Gastroesophageal sphincter (tissue), 4 donors: ENCODE measurements around the gene TEKT2. TPM values are rescaled to one million over a fixed set of nuclear protein-coding genes. Genes with fewer than 3 reads are reported as not detected.

Experiments
- ATAC-seq: fragments of 150-250 bp; one replicate; pipeline ENCODE4 v1.9.1; 2016; ENCODE audit warnings: mild to moderate bottlenecking, moderate library complexity
- H3K27ac ChIP-seq, 4 donors: fragments of 200-600 bp; sonication (generic) in 3 of 4; 1 replicate in 3 of 4; 2 replicates in 1 of 4; pipeline ENCODE4 v1.5.1; 2016 to 2019
- H3K27me3 ChIP-seq: fragments of 200-600 bp; sonication (generic); one replicate; pipeline ENCODE4 v1.5.1; 2019
- H3K36me3 ChIP-seq, 2 donors: fragments of 200-600 bp; sonication (generic); one replicate each; pipeline ENCODE4 v1.5.1; 2019; ENCODE audit warnings: control low read depth in 1 of 2
- H3K4me1 ChIP-seq, 3 donors: fragments of 200-600 bp; sonication (generic); 1 replicate in 2 of 3; 2 replicates in 1 of 3; pipeline ENCODE4 v1.5.1; 2016 to 2019; ENCODE audit warnings: control low read depth in 2 of 3
- H3K4me3 ChIP-seq, 2 donors: fragments of 200-600 bp; sonication (generic); one replicate each; pipeline ENCODE4 v1.5.1; 2019; ENCODE audit warnings: mild to moderate bottlenecking in 1 of 2, moderate library complexity in 1 of 2
- H3K9me3 ChIP-seq, 3 donors: fragments of 200-600 bp; sonication (generic); one replicate each; pipeline ENCODE4 v1.5.1; 2017 to 2019; ENCODE audit warnings: control low read depth in 2 of 3
- CTCF ChIP-seq, 4 experiments: fragments of 200-600 bp in 2 of 4; fragments of 450-650 bp in 2 of 4; sonication (generic) in 1 of 4; IDR thresholded peaks; one replicate each; pipeline ENCODE4 v1.5.1; 2017 to 2019; ENCODE audit warnings: antibody characterized with exemption in 4 of 4, mild to moderate bottlenecking in 2 of 4, moderate library complexity in 2 of 4
- EP300 ChIP-seq: sonication (generic); formaldehyde crosslinking; IDR thresholded peaks from one replicate; pipeline ENCODE4 v1.6.1; 2017; ENCODE audit warnings: antibody characterized with exemption, mild to moderate bottlenecking
- POLR2A ChIP-seq, 2 donors: fragments of 450-650 bp; IDR thresholded peaks; one replicate each; pipeline ENCODE4 v1.6.1; 2017; ENCODE audit warnings: antibody characterized with exemption in 2 of 2, mild to moderate bottlenecking in 2 of 2, moderate library complexity in 1 of 2
- POLR2AphosphoS5 ChIP-seq: sonication (generic); formaldehyde crosslinking; IDR thresholded peaks from one replicate; pipeline ENCODE4 v1.6.1; 2017; ENCODE audit warnings: antibody characterized with exemption
- WGBS, 2 donors: methylation state at CpG; one replicate each; pipeline ENCODE4 v1.1.5; 2018; ENCODE audit warnings: low coverage in 1 of 2; 5-methylcytosine and 5-hydroxymethylcytosine counted together
- total RNA-seq, 4 donors: library from RNA; depleted of rRNA; stranded (reverse); fragments of >200 nt; gene quantifications; one replicate each; pipeline ENCODE4 v1.1.0, GENCODE V29; 2016

The TEKT2 gene
- total RNA-seq, 4 donors from 2014 or later: 0.73 TPM; not detected in 3

- ATAC-seq: no peak
- no peak overlapping the region for H3K4me3 ChIP-seq
- H3K9me3 ChIP-seq: no peaks in the 10 kb centered on the region
- TF ChIP-seq EP300 (no peak), POLR2A (IDR thresholded peaks at IDR 0.05) (no peak), POLR2AphosphoS5 (no peak), CTCF (IDR thresholded peaks at IDR 0.05) (no peak)
- WGBS, 2 donors: 67% methylated on average over 3 to 4 of the region's 16 CpGs
- peaks cover 0 to 58% of the 10 kb centered on the region in 2 donors for H3K36me3 ChIP-seq
- H3K4me1 ChIP-seq: peaks cover 0 to 48% (median 5%) of the 10 kb centered on the region in 3 donors
- peak overlapping the region in 2 of 4 donors; percentile 3 to 12 for H3K27ac ChIP-seq
- no peaks in the 10 kb centered on the region for H3K27me3 ChIP-seq
Observed at GRCh38 chr1:36096500-36097432, 12.9 kb downstream of the TEKT2 start.

GRCh38 chr1:36097693-36098585 lies 14.0 kb downstream of the TEKT2 start:
- no peaks in the 10 kb centered on the region for H3K9me3 ChIP-seq
- peak overlapping the region in 2 of 4 donors; percentile 7 to 19 for H3K27ac ChIP-seq
- H3K27me3 ChIP-seq: no peaks in the 10 kb centered on the region
- no peak overlapping the region for H3K4me3 ChIP-seq
- no peak for TF ChIP-seq POLR2AphosphoS5
- TF ChIP-seq POLR2A (IDR thresholded peaks at IDR 0.05): no peak
- TF ChIP-seq EP300: no peak
- TF ChIP-seq CTCF (IDR thresholded peaks at IDR 0.05): no peak
- WGBS, 2 donors: 80 to 97% methylated on average over 1 to 6 of the region's 33 CpGs
- peaks cover 0 to 36% (median 5%) of the 10 kb centered on the region in 3 donors for H3K4me1 ChIP-seq
- peaks cover 0 to 46% of the 10 kb centered on the region in 2 donors for H3K36me3 ChIP-seq
- no peak for ATAC-seq

- peak overlapping the region in 2 of 4 donors; percentile 19 to 30 for H3K27ac ChIP-seq
- no peaks in the 10 kb centered on the region for H3K9me3 ChIP-seq
- H3K4me1 ChIP-seq: peaks cover 0 to 28% (median 5%) of the 10 kb centered on the region in 3 donors
- no peak for TF ChIP-seq EP300
- TF ChIP-seq POLR2A (IDR thresholded peaks at IDR 0.05): no peak
- TF ChIP-seq POLR2AphosphoS5: no peak
- no peak for TF ChIP-seq CTCF (IDR thresholded peaks at IDR 0.05)
- H3K36me3 ChIP-seq: peaks cover 0 to 37% of the 10 kb centered on the region in 2 donors
- no CpG with 5 or more reads among the region's 13 CpGs for WGBS, 2 donors
- H3K27me3 ChIP-seq: no peaks in the 10 kb centered on the region
- H3K4me3 ChIP-seq: no peak overlapping the region
- no peak for ATAC-seq
Observed at GRCh38 chr1:36098650-36099365, 14.9 kb downstream of the TEKT2 start.

DNA sequence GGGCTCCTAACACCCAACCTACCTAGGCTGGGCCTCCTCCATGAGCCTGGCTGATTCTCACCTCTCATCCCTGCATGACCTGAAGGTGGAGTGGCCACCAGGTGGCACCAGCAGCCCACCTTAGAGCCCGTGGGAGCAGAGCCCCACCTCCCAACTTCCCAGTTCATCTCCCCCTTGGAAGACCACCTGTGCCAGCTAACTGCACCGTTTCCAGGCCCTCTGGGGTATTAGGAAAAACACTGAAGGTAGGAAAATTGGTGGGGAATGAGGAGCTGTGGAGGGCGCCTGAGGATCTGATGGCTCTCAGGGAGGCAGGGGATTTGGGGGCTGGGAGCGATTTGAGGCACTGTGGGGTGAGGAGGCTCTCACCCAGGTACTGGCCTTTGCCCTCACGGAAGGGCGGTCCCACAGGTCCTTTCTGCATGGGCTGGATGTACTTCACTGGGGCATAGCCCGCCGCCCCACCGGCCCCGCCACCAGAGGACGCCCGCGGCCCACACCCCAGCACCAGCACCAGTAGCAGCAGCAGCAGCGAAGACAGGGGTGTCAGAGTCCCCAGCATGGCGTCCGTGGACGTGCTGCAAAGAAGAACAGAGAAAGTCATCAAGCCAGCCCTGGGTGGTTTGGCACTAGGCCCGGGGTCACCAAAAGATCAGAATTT lies 15.9 kb downstream of the TEKT2 start:
- H3K36me3 ChIP-seq: peaks cover 0 to 27% of the 10 kb centered on the region in 2 donors
- no peaks in the 10 kb centered on the region for H3K9me3 ChIP-seq
- peaks cover 0 to 18% (median 5%) of the 10 kb centered on the region in 3 donors for H3K4me1 ChIP-seq
- no peak overlapping the region for H3K4me3 ChIP-seq
- peak; percentile 71 for ATAC-seq
- 10 to 19% methylated on average over 6 to 7 of the region's 18 CpGs for WGBS, 2 donors
- peak in 3 of 4 experiments; percentile 84 to 88 (median 85) for TF ChIP-seq CTCF (IDR thresholded peaks at IDR 0.05)
- TF ChIP-seq EP300: no peak
- H3K27me3 ChIP-seq: no peaks in the 10 kb centered on the region
- H3K27ac ChIP-seq: peak overlapping the region in 2 of 4 donors; percentile 3 to 30
